Endothelial cell of umbilical vein (primary cell): Measurements from ENCODE around the gene FCGR3B.
"Not testable (repeated sequence)": the region's sequence is repeated elsewhere in the genome, so short reads cannot be mapped to it uniquely, and the experiment has no call there.

Experiments used
- EZH2 ChIP-seq: IDR thresholded peaks from 2 replicates; pipeline ENCODE4 v1.6.1; 2012; ENCODE audit warnings: borderline replicate concordance, low read depth, mild to moderate bottlenecking, moderate library complexity, low read length, inconsistent platforms; ENCODE audit not compliant: severe bottlenecking
- POLR2A ChIP-seq: IDR thresholded peaks from 2 replicates; pipeline ENCODE4 v1.6.1; 2012; ENCODE audit warnings: low read depth, mild to moderate bottlenecking, control low read depth, low read length
- POLR2AphosphoS5 ChIP-seq: IDR thresholded peaks from 2 replicates; pipeline ENCODE4 v1.6.1; 2012; ENCODE audit warnings: low read depth, mild to moderate bottlenecking, control low read depth, low read length, moderate library complexity; ENCODE audit not compliant: insufficient read depth
- TF ChIP-seq, protein P1 (sequence below), 2 donors: IDR thresholded peaks; 1 replicate in 1 of 2; 2 replicates in 1 of 2; pipeline ENCODE4 v1.5.1; 2011; ENCODE audit warnings: low read length in 2 of 2, mild to moderate bottlenecking in 2 of 2, moderate library complexity in 2 of 2, control low read depth in 1 of 2, inconsistent platforms in 1 of 2, low read depth in 1 of 2; ENCODE audit not compliant: insufficient read depth in 1 of 2; ENCODE audit errors: extremely low read depth in 1 of 2

DNA sequence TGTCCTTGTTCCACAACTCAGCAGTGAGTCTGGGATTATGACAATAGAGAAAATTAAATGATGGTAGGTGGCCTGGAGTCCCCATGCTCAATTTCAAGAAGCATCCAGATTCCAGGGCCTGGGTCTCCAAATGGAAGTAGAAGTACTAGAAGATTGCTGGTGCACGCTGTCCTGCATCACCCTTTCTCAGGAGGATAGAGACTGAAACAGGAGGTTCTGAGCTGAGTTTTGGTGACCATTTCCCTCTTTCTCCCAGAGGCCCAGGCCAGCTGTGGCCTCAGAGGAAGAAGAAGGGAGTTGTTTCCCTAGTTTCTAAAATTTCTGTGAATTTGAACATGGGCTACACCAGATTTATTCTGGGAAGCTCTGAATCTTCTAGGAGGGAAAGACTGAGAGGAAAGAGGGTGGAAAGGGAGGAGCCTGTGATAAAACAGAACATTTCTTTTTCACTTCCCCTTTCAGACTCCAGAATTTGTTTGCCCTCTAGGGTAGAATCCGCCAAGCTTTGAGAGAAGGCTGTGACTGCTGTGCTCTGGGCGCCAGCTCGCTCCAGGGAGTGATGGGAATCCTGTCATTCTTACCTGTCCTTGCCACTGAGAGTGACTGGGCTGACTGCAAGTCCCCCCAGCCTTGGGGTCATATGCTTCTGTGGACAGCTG is 50.0 kb downstream of the FCGR3B start:
- TF ChIP-seq POLR2A, POLR2AphosphoS5, EZH2: not testable (repeated sequence)
- TF ChIP-seq, protein P1, sequence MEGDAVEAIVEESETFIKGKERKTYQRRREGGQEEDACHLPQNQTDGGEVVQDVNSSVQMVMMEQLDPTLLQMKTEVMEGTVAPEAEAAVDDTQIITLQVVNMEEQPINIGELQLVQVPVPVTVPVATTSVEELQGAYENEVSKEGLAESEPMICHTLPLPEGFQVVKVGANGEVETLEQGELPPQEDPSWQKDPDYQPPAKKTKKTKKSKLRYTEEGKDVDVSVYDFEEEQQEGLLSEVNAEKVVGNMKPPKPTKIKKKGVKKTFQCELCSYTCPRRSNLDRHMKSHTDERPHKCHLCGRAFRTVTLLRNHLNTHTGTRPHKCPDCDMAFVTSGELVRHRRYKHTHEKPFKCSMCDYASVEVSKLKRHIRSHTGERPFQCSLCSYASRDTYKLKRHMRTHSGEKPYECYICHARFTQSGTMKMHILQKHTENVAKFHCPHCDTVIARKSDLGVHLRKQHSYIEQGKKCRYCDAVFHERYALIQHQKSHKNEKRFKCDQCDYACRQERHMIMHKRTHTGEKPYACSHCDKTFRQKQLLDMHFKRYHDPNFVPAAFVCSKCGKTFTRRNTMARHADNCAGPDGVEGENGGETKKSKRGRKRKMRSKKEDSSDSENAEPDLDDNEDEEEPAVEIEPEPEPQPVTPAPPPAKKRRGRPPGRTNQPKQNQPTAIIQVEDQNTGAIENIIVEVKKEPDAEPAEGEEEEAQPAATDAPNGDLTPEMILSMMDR (IDR thresholded peaks at IDR 0.05; ENCODE audit: extremely low read depth in 1 of 2, insufficient read depth in 1 of 2, low read depth in 1 of 2, low read length in 2 of 2) = not testable (repeated sequence)
